ENCODE measurements around the gene DTNBP1. TPM values are rescaled to one million over a fixed set of nuclear protein-coding genes. Genes with fewer than 3 reads are reported as not detected.
"Not testable (repeated sequence)": the region's sequence is repeated elsewhere in the genome, so short reads cannot be mapped to it uniquely, and the experiment has no call there.

Gene DTNBP1
- total RNA-seq, 6 experiments from 2014 or later = 3.4 to 8.6 (median 5.7) TPM

GRCh38 chr6:15657290-15657689 lies 5.5 kb downstream of the DTNBP1 start:
- no peak for TF ChIP-seq POLR2A (IDR thresholded peaks at IDR 0.05)
- TF ChIP-seq, protein P1, sequence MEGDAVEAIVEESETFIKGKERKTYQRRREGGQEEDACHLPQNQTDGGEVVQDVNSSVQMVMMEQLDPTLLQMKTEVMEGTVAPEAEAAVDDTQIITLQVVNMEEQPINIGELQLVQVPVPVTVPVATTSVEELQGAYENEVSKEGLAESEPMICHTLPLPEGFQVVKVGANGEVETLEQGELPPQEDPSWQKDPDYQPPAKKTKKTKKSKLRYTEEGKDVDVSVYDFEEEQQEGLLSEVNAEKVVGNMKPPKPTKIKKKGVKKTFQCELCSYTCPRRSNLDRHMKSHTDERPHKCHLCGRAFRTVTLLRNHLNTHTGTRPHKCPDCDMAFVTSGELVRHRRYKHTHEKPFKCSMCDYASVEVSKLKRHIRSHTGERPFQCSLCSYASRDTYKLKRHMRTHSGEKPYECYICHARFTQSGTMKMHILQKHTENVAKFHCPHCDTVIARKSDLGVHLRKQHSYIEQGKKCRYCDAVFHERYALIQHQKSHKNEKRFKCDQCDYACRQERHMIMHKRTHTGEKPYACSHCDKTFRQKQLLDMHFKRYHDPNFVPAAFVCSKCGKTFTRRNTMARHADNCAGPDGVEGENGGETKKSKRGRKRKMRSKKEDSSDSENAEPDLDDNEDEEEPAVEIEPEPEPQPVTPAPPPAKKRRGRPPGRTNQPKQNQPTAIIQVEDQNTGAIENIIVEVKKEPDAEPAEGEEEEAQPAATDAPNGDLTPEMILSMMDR (IDR thresholded peaks at IDR 0.05) = no peak
- 89% methylated on average over 2 of the region's 2 CpGs for WGBS (ENCODE audit: insufficient coverage, low coverage, low lambda C conversion rate, missing lambda C conversion rate)
- Histone ChIP-seq H3K9me3 (no peaks in the 10 kb centered on the region), H3K4me1 (peaks cover 0 to 6% (median 0%) of the 10 kb centered on the region in 4 donors), H3K27ac (no peak overlapping the region), H3K4me3 (no peak overlapping the region), H3K36me3 (no peaks in the 10 kb centered on the region), H3K27me3 (no peaks in the 10 kb centered on the region)
- no peak for ATAC-seq
- intact Hi-C loops (cut with DNase I) = no loop called here
- no peak for DNase-seq

DNA sequence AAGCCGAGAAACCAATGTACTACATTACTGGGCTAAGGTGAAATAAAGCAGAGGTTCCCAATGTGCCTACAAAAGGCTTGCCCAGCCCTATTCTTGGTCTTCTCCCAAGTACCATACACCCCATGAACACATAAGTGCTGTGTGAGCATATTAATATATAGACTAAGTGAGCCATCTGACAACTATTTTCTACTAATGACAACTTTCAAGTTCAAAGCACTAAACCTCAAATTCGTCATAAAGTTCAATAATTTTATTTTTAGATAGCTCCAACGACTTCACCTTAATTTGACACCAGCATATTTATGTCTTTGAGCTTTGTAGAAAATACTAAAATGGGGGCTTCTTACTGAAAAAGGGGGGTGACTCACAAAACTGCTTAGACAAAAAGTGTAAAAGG lies 6.7 kb downstream of the DTNBP1 start:
- ATAC-seq = no peak
- Histone ChIP-seq H3K9me3 (no peaks in the 10 kb centered on the region), H3K27ac (no peak overlapping the region), H3K4me3 (no peak overlapping the region), H3K4me1 (no peaks in the 10 kb centered on the region), H3K36me3 (no peaks in the 10 kb centered on the region), H3K27me3 (no peaks in the 10 kb centered on the region)
- intact Hi-C loops (cut with DNase I) = no loop called here
- DNase-seq = no peak
- TF ChIP-seq, protein P1 (IDR thresholded peaks at IDR 0.05) = no peak
- no peak for TF ChIP-seq POLR2A (IDR thresholded peaks at IDR 0.05)
- 93% methylated on average over 3 of the region's 3 CpGs for WGBS (ENCODE audit: insufficient coverage, low coverage, low lambda C conversion rate, missing lambda C conversion rate)

DNA sequence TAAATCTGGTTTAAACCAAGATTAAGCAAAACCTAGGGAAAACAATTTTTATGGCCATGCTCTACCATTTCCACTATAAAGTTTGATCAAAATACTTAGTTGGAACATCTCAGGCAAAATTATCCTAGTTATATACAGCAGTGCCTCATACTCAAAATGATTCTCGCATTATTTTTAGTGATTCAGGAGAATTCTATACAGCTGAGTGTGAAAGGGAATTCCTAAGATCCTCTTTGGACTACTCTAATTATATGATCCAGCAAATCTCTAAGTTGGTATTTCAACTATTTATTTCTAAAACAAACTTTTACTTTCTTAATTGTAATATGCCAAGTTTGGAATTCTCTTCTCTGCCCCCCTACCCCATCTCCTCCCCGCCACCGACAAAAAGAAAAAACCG lies 8.6 kb downstream of the DTNBP1 start:
- no peaks in the 10 kb centered on the region for H3K27me3 ChIP-seq
- H3K36me3 ChIP-seq = no peaks in the 10 kb centered on the region
- TF ChIP-seq POLR2A (IDR thresholded peaks at IDR 0.05) = no peak
- TF ChIP-seq, protein P1 (IDR thresholded peaks at IDR 0.05) = no peak
- no peak overlapping the region for H3K4me3 ChIP-seq
- no peak overlapping the region for H3K27ac ChIP-seq
- no peaks in the 10 kb centered on the region for H3K9me3 ChIP-seq
- no peak for ATAC-seq
- intact Hi-C loops (cut with DNase I) = no loop called here
- DNase-seq = no peak
- 91% methylated on average over 4 of the region's 4 CpGs for WGBS (ENCODE audit: insufficient coverage, low coverage, low lambda C conversion rate, missing lambda C conversion rate)
- no peaks in the 10 kb centered on the region for H3K4me1 ChIP-seq

DNA sequence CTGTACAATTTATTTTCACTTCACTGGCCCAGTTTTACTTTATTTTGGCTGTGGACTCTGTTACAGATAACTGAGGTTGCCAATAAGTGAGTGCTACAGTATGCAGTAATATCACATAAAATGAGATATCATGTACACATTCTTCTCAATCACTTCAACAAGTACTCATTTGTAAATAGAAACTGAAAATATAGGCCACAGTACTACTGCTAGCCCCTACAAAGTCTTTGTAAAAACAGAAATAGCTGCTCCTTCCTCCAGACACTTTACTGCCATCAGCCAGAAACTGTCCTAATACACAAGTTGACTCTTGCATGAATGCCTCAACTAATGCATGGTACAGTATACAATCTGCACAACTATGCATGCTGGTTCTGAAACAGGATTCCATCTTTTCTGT lies 9.2 kb downstream of the DTNBP1 start:
- H3K27ac ChIP-seq = no peak overlapping the region
- no peak for ATAC-seq
- no peak overlapping the region for H3K4me3 ChIP-seq
- H3K27me3 ChIP-seq = no peaks in the 10 kb centered on the region
- no peaks in the 10 kb centered on the region for H3K9me3 ChIP-seq
- H3K4me1 ChIP-seq = no peaks in the 10 kb centered on the region
- no peak for DNase-seq
- TF ChIP-seq, protein P1 (IDR thresholded peaks at IDR 0.05) = no peak
- TF ChIP-seq POLR2A (IDR thresholded peaks at IDR 0.05) = no peak
- intact Hi-C loops (cut with DNase I) = no loop called here
- H3K36me3 ChIP-seq = no peaks in the 10 kb centered on the region

- H3K27me3 ChIP-seq; H3K4me1 ChIP-seq; DNase-seq; intact Hi-C loops (cut with DNase I); H3K27ac ChIP-seq; ATAC-seq; H3K4me3 ChIP-seq; H3K9me3 ChIP-seq; H3K36me3 ChIP-seq: not testable (repeated sequence)
- WGBS (ENCODE audit: insufficient coverage, low coverage, low lambda C conversion rate, missing lambda C conversion rate) = 70% methylated on average over 2 of the region's 7 CpGs
Observed at GRCh38 chr6:15650004-15650559, 12.7 kb downstream of the DTNBP1 start.
